GM23338 (cell line): ENCODE data around the gene LRRC10B. TPM values are rescaled to one million over a fixed set of nuclear protein-coding genes. Genes with fewer than 3 reads are reported as not detected.

Experiments
- ATAC-seq: fragments of 200-7000 bp; cut with Tn5 transposase; 3 replicates; pipeline ENCODE4 v1.9.1; 2020
- DNase-seq: peaks from one replicate; pipeline ENCODE4 v3.0.0-alpha.2; 2015; ENCODE audit warnings: low spot score
- H2AFZ ChIP-seq: fragments of 200-600 bp; sonication (generic); 2 replicates; pipeline ENCODE4 v1.8.0; 2016; ENCODE audit warnings: antibody characterized with exemption, mild to moderate bottlenecking, moderate library complexity
- H3F3A ChIP-seq: fragments of 200-600 bp; sonication (generic); replicated peaks from 2 replicates; pipeline ENCODE4 v1.8.0; 2017; ENCODE audit warnings: antibody characterized with exemption, mixed run types, low read depth
- H3K27ac ChIP-seq: fragments of 200-600 bp; sonication (generic); 2 replicates; pipeline ENCODE4 v1.6.1; 2016; ENCODE audit warnings: low read depth
- H3K27me3 ChIP-seq: fragments of 200-600 bp; sonication (generic); 2 replicates; pipeline ENCODE4 v1.8.0; 2016; ENCODE audit warnings: mild to moderate bottlenecking, mixed run types, moderate library complexity; ENCODE audit not compliant: insufficient read depth
- H3K36me3 ChIP-seq: fragments of 200-600 bp; sonication (generic); 2 replicates; pipeline ENCODE4 v1.8.0; 2016; ENCODE audit warnings: mild to moderate bottlenecking; ENCODE audit not compliant: insufficient read depth
- H3K4me1 ChIP-seq: fragments of 200-600 bp; sonication (generic); 2 replicates; pipeline ENCODE4 v1.8.0; 2016; ENCODE audit warnings: mild to moderate bottlenecking, moderate library complexity; ENCODE audit not compliant: insufficient read depth
- H3K4me2 ChIP-seq: fragments of 200-600 bp; sonication (generic); 2 replicates; pipeline ENCODE4 v1.7.1; 2017; ENCODE audit warnings: mixed run types
- H3K4me3 ChIP-seq: fragments of 200-600 bp; sonication (generic); 2 replicates; pipeline ENCODE4 v1.6.1; 2016; ENCODE audit warnings: mixed run types
- H3K79me2 ChIP-seq: fragments of 200-600 bp; sonication (generic); replicated peaks from 2 replicates; pipeline ENCODE4 v1.8.0; 2017; ENCODE audit warnings: mild to moderate bottlenecking; ENCODE audit not compliant: insufficient read depth
- H3K9me2 ChIP-seq: fragments of 200-600 bp; sonication (generic); 2 replicates; pipeline ENCODE4 v1.8.0; 2017; ENCODE audit not compliant: insufficient read depth
- H4K20me1 ChIP-seq: fragments of 200-600 bp; sonication (generic); replicated peaks from 2 replicates; pipeline ENCODE4 v1.8.0; 2017; ENCODE audit warnings: mild to moderate bottlenecking; ENCODE audit not compliant: insufficient read depth
- H3K27ac Mint-ChIP-seq: 2 replicates; pipeline ENCODE4 v1.8.0; 2020; ENCODE audit warnings: inconsistent platforms, mild to moderate bottlenecking, moderate library complexity, mixed read lengths
- H3K27me3 Mint-ChIP-seq: 3 replicates; pipeline ENCODE4 v1.8.0; 2022; ENCODE audit warnings: low read depth, mild to moderate bottlenecking, moderate library complexity, mixed read lengths, inconsistent platforms; ENCODE audit not compliant: insufficient read depth, poor library complexity
- H3K36me3 Mint-ChIP-seq: 3 replicates; pipeline ENCODE4 v1.8.0; 2021; ENCODE audit warnings: low read depth, mild to moderate bottlenecking, inconsistent platforms, moderate library complexity, mixed read lengths
- H3K4me1 Mint-ChIP-seq: 3 replicates; pipeline ENCODE4 v1.8.0; 2020; ENCODE audit warnings: mild to moderate bottlenecking, inconsistent platforms, mixed read lengths
- H3K4me3 Mint-ChIP-seq: 3 replicates; pipeline ENCODE4 v1.8.0; 2021; ENCODE audit warnings: moderate library complexity, mild to moderate bottlenecking, inconsistent platforms, mixed read lengths
- H3K9me3 Mint-ChIP-seq: 3 replicates; pipeline ENCODE4 v1.8.0; 2020; ENCODE audit warnings: moderate library complexity, mild to moderate bottlenecking, inconsistent platforms, mixed read lengths
- CTCF ChIP-seq, 2 experiments: fragments of 200-600 bp in 1 of 2; sonication (generic) in 1 of 2; conservative IDR thresholded peaks; 2 replicates each; pipeline versions ENCODE4 v1.5.1 to v1.6.1; 2016 to 2017; ENCODE audit warnings: antibody characterized with exemption in 2 of 2, low read depth in 2 of 2, mild to moderate bottlenecking in 2 of 2, moderate library complexity in 1 of 2
- ETS1 ChIP-seq: IDR thresholded peaks from 2 replicates; pipeline ENCODE4 v1.6.1; 2016; ENCODE audit warnings: antibody characterized with exemption
- EZH2 ChIP-seq: fragments of 200-600 bp; sonication (generic); IDR thresholded peaks from one replicate; pipeline ENCODE4 v1.8.0; 2017; ENCODE audit warnings: antibody characterized with exemption, mild to moderate bottlenecking, low read depth; ENCODE audit not compliant: unreplicated experiment
- POLR2AphosphoS5 ChIP-seq: IDR thresholded peaks from 2 replicates; pipeline ENCODE4 v1.6.1; 2016; ENCODE audit warnings: antibody characterized with exemption, low read depth
- ZNF462 ChIP-seq: fragments of 250-450 bp; sonication (Bioruptor Pico); IDR thresholded peaks from 2 replicates; pipeline ENCODE4 v1.5.0; 2020; ENCODE audit warnings: mild to moderate bottlenecking, moderate library complexity
- polyA plus RNA-seq: library from polyadenylated mRNA; unstranded; fragments of >200 nt; fragmentation: Nextera tagmentation; extraction: Ambion mirVana; gene quantifications from 2 replicates; pipeline ENCODE4 v1.2.1, GENCODE V29; 2016
- total RNA-seq: library from RNA; depleted of rRNA; stranded (reverse); fragments of >200 nt; shearing (Covaris generic); gene quantifications from 2 replicates; pipeline ENCODE4 v1.2.3, GENCODE V29; 2014

The LRRC10B gene
- total and polyA plus RNA-seq, 2 experiments from 2014 or later = 0.47 to 1.6 TPM

GRCh38 chr11:61511383-61511782 lies 2.8 kb downstream of the LRRC10B start:
- Histone ChIP-seq H3F3A (peaks cover 13% of the 10 kb centered on the region; the same call in 1 of the 2 replicates), H3K9me2 (no peaks in the 10 kb centered on the region), H3K4me3 (no peak overlapping the region), H3K4me2 (no peak overlapping the region), H2AFZ (no peak overlapping the region), H3K79me2 (no peaks in the 10 kb centered on the region), H3K27ac (no peak overlapping the region), H3K4me1 (peaks cover 54% of the 10 kb centered on the region), H4K20me1 (no peaks in the 10 kb centered on the region), H3K27me3 (peaks cover 49% of the 10 kb centered on the region), H3K36me3 (no peaks in the 10 kb centered on the region)
- Mint-ChIP-seq H3K36me3 (no peaks in the 10 kb centered on the region), H3K4me3 (no peak overlapping the region; the same call in 2 of the 3 replicates), H3K4me1 (peaks cover 51% of the 10 kb centered on the region), H3K27ac (no peak overlapping the region), H3K9me3 (no peaks in the 10 kb centered on the region), H3K27me3 (peaks cover 57% of the 10 kb centered on the region)
- TF ChIP-seq EZH2 = no peak
- ATAC-seq (no peak), DNase-seq (no peak)

GRCh38 chr11:61512435-61512834 lies 3.9 kb downstream of the LRRC10B start:
- no peaks in the 10 kb centered on the region for H3K79me2 ChIP-seq
- Mint-ChIP-seq H3K27me3 (peaks cover 51% of the 10 kb centered on the region), H3K4me1 (peaks cover 57% of the 10 kb centered on the region), H3K4me3 (no peak overlapping the region), H3K9me3 (no peaks in the 10 kb centered on the region), H3K36me3 (no peaks in the 10 kb centered on the region), H3K27ac (no peak overlapping the region)
- H3K27me3 ChIP-seq = peaks cover 38% of the 10 kb centered on the region
- ATAC-seq (no peak), DNase-seq (no peak)
- H3K4me1 ChIP-seq = peaks cover 59% of the 10 kb centered on the region
- H3K36me3 ChIP-seq = no peaks in the 10 kb centered on the region
- TF ChIP-seq POLR2AphosphoS5 (no peak), ETS1 (no peak), ZNF462 (CRISPR knock-in tag) (no peak), CTCF (conservative IDR thresholded peaks at IDR 0.05; ENCODE audit: low read depth in 2 of 2) (no peak)
- no peaks in the 10 kb centered on the region for H3K9me2 ChIP-seq
- no peak overlapping the region for H3K27ac ChIP-seq
- H3F3A ChIP-seq = peaks cover 13% of the 10 kb centered on the region; the same call in 1 of the 2 replicates
- H3K4me2 ChIP-seq = no peak overlapping the region
- no peak overlapping the region for H2AFZ ChIP-seq
- no peaks in the 10 kb centered on the region for H4K20me1 ChIP-seq
- no peak overlapping the region for H3K4me3 ChIP-seq
